ENCODE data around the gene ATP13A2. TPM values are rescaled to one million over a fixed set of nuclear protein-coding genes. Genes with fewer than 3 reads are reported as not detected.

ATP13A2 gene
- polyA plus RNA-seq, 1 experiment, result 5.6 TPM

- ChIA-PET POLR2A (no interaction called here), CTCF (interaction anchor here (1.7 to 2.2 kb wide), 2 partner anchors 11 kb away, joined by 7 to 17 read pairs; no protein-coding TSS in a partner anchor)
- Histone ChIP-seq H3K27ac (ENCODE audit: low read depth, low read length) (no peak overlapping the region), H3K27me3 (ENCODE audit: control insufficient read depth, insufficient read depth, low read length) (no peaks in the 10 kb centered on the region), H3K4me3 (ENCODE audit: low read depth, low read length) (no peak overlapping the region), H3K9me3 (ENCODE audit: control insufficient read depth, insufficient read depth, low read length) (peaks cover 4% of the 10 kb centered on the region; the same call in 1 of the 2 replicates)
- TF ChIP-seq CTCF (IDR thresholded peaks at IDR 0.05; ENCODE audit: low read depth, low read length), result no peak
- DNase-seq (ENCODE audit: low read depth, low spot score), result no peak
These were observed 40.2 kb downstream of the ATP13A2 start for GRCh38 chr1:16971341-16972188.

- POLR2A ChIA-PET, result interaction anchor here (0.6 kb wide), 1 partner anchor 142 kb away, joined by 4 read pairs; no protein-coding TSS in a partner anchor
- Histone ChIP-seq H3K4me3 (ENCODE audit: low read depth, low read length) (no peak overlapping the region), H3K9me3 (ENCODE audit: control insufficient read depth, insufficient read depth, low read length) (peaks cover 4% of the 10 kb centered on the region; the same call in 1 of the 2 replicates), H3K27me3 (ENCODE audit: control insufficient read depth, insufficient read depth, low read length) (no peaks in the 10 kb centered on the region), H3K27ac (ENCODE audit: low read depth, low read length) (no peak overlapping the region)
- DNase-seq (ENCODE audit: low read depth, low spot score), result no peak
- no peak for TF ChIP-seq CTCF (IDR thresholded peaks at IDR 0.05; ENCODE audit: low read depth, low read length)
- CTCF ChIA-PET, result interaction anchor here (2.2 kb wide), 1 partner anchor 10 kb away, joined by 7 read pairs; no protein-coding TSS in a partner anchor
These were observed 41.4 kb downstream of the ATP13A2 start for GRCh38 chr1:16970132-16970910.

- POLR2A ChIA-PET, result interaction anchor here (0.6 kb wide), 1 partner anchor 142 kb away, joined by 4 read pairs; no protein-coding TSS in a partner anchor
- CTCF ChIA-PET, result interaction anchor here (2.2 kb wide), 1 partner anchor 9 kb away, joined by 7 read pairs; no protein-coding TSS in a partner anchor
These were observed 42.1 kb downstream of the ATP13A2 start for GRCh38 chr1:16969651-16970050.

GRCh38 chr1:16969057-16969611 lies 42.6 kb downstream of the ATP13A2 start:
- Histone ChIP-seq H3K4me3 (ENCODE audit: low read depth, low read length) (no peak overlapping the region), H3K27me3 (ENCODE audit: control insufficient read depth, insufficient read depth, low read length) (no peaks in the 10 kb centered on the region), H3K27ac (ENCODE audit: low read depth, low read length) (no peak overlapping the region), H3K9me3 (ENCODE audit: control insufficient read depth, insufficient read depth, low read length) (peaks cover 4% of the 10 kb centered on the region; the same call in 1 of the 2 replicates)
- DNase-seq (ENCODE audit: low read depth, low spot score), result no peak
- TF ChIP-seq CTCF (IDR thresholded peaks at IDR 0.05; ENCODE audit: low read depth, low read length), result no peak
- ChIA-PET POLR2A (no interaction called here), CTCF (interaction anchor here (2.2 kb wide), 1 partner anchor 9 kb away, joined by 7 read pairs; no protein-coding TSS in a partner anchor)

More at GRCh38 chr1:16969651-16970050, 42.1 kb downstream of the ATP13A2 start:
- H3K9me3 ChIP-seq (ENCODE audit: control insufficient read depth, insufficient read depth, low read length), result peaks cover 4% of the 10 kb centered on the region; the same call in 1 of the 2 replicates
- H3K4me3 ChIP-seq (ENCODE audit: low read depth, low read length), result no peak overlapping the region
- TF ChIP-seq CTCF (IDR thresholded peaks at IDR 0.05; ENCODE audit: low read depth, low read length), result no peak
- no peak for DNase-seq (ENCODE audit: low read depth, low spot score)
- H3K27me3 ChIP-seq (ENCODE audit: control insufficient read depth, insufficient read depth, low read length), result no peaks in the 10 kb centered on the region
- no peak overlapping the region for H3K27ac ChIP-seq (ENCODE audit: low read depth, low read length)

Data from AG04450 (cell line).